ENCODE results near the gene L1CAM.

GRCh38 chrX:153885968-153886903, at the start of gene L1CAM:
- TF ChIP-seq ZNF274 (IDR thresholded peaks at IDR 0.05; ENCODE audit: low read depth, low read length) (no peak), SUZ12 (IDR thresholded peaks at IDR 0.05; ENCODE audit: extremely low read depth, insufficient read depth, insufficient read length) (no peak), YY1 (IDR thresholded peaks at IDR 0.05; ENCODE audit: insufficient read depth, insufficient read length) (no peak)
